Measurements from ENCODE around the gene CADPS2. TPM values are rescaled to one million over a fixed set of nuclear protein-coding genes. Genes with fewer than 3 reads are reported as not detected.
"Not testable (repeated sequence)": the region's sequence is repeated elsewhere in the genome, so short reads cannot be mapped to it uniquely, and the experiment has no call there.

The CADPS2 gene
- total RNA-seq, 1 donor from 2014 or later = 9.8 TPM

- DNase-seq (ENCODE audit: low spot score in 2 of 2) (no peak), FAIRE-seq (no peak)
These were observed 581.3 kb downstream of the CADPS2 start for GRCh38 chr7:122304996-122305421.

GRCh38 chr7:122304319-122304975 is 581.8 kb downstream of the CADPS2 start, which contains the start of gene FEZF1:
Gene FEZF1, minus strand, starts transcription at chr7:122304750. Its CDS starts 313 bp downstream, at chr7:122304437.
- no peak for DNase-seq (ENCODE audit: low spot score in 2 of 2)
- no peak for FAIRE-seq

GRCh38 chr7:122303531-122304318 is 582.5 kb downstream of the CADPS2 start:
- DNase-seq (ENCODE audit: low spot score in 2 of 2) = no peak
- no peak for FAIRE-seq

- FAIRE-seq = no peak
- DNase-seq (ENCODE audit: low spot score in 2 of 2) = no peak
These were observed 583.3 kb downstream of the CADPS2 start for GRCh38 chr7:122302761-122303530.

GRCh38 chr7:122301858-122302760 is 584.2 kb downstream of the CADPS2 start:
- no peak for DNase-seq (ENCODE audit: low spot score in 2 of 2)
- no peak for FAIRE-seq

GRCh38 chr7:122300956-122301833 is 585.1 kb downstream of the CADPS2 start:
- FAIRE-seq (no peak), DNase-seq (ENCODE audit: low spot score in 2 of 2) (no peak)

GRCh38 chr7:122300211-122300932 is 585.9 kb downstream of the CADPS2 start:
- FAIRE-seq (no peak), DNase-seq (ENCODE audit: low spot score in 2 of 2) (no peak)

GRCh38 chr7:122299624-122300210 is 586.5 kb downstream of the CADPS2 start:
- no peak for DNase-seq (ENCODE audit: low spot score in 2 of 2)
- FAIRE-seq = no peak

GRCh38 chr7:122298618-122299017 is 587.6 kb downstream of the CADPS2 start:
- no peak for FAIRE-seq
- no peak for DNase-seq (ENCODE audit: low spot score in 2 of 2)

GRCh38 chr7:122298131-122298530 is 588.1 kb downstream of the CADPS2 start:
- no peak for FAIRE-seq

GRCh38 chr7:122291189-122291588 is 595.1 kb downstream of the CADPS2 start:
- DNase-seq (ENCODE audit: low spot score in 2 of 2) (no peak), FAIRE-seq (no peak)

More at GRCh38 chr7:122298131-122298530, 588.1 kb downstream of the CADPS2 start:
- DNase-seq (ENCODE audit: low spot score in 2 of 2) = no peak

GRCh38 chr7:122290476-122290875 is 595.8 kb downstream of the CADPS2 start:
- no peak for DNase-seq (ENCODE audit: low spot score in 2 of 2)
- FAIRE-seq = no peak

GRCh38 chr7:122289426-122289825 is 596.8 kb downstream of the CADPS2 start:
- DNase-seq (ENCODE audit: low spot score in 2 of 2) (no peak), FAIRE-seq (no peak)

- FAIRE-seq = not testable (repeated sequence)
These were observed 601.7 kb downstream of the CADPS2 start for GRCh38 chr7:122284608-122285007.

GRCh38 chr7:122273117-122273516 is 613.1 kb downstream of the CADPS2 start:
- no peak for DNase-seq (ENCODE audit: low spot score in 2 of 2)
- FAIRE-seq = no peak

More at GRCh38 chr7:122284608-122285007, 601.7 kb downstream of the CADPS2 start:
- not testable (repeated sequence) for DNase-seq (ENCODE audit: low spot score in 2 of 2)

- no peak for FAIRE-seq
- no peak for DNase-seq (ENCODE audit: low spot score in 2 of 2)
These were observed 617.0 kb downstream of the CADPS2 start for GRCh38 chr7:122269241-122269640.

Measured in frontal cortex (tissue), 4 donors.